DMS114 treated with DMSO at 0.1 percent for 48 hours (cell line): ENCODE data around the gene FAM8A1.

ENCODE experiments used
- DNase-seq: peaks from one replicate; lab custom pipeline; 2025; ENCODE audit not compliant: unreplicated experiment; lab: John Stamatoyannopoulos, UW

Gene FAM8A1

DNA sequence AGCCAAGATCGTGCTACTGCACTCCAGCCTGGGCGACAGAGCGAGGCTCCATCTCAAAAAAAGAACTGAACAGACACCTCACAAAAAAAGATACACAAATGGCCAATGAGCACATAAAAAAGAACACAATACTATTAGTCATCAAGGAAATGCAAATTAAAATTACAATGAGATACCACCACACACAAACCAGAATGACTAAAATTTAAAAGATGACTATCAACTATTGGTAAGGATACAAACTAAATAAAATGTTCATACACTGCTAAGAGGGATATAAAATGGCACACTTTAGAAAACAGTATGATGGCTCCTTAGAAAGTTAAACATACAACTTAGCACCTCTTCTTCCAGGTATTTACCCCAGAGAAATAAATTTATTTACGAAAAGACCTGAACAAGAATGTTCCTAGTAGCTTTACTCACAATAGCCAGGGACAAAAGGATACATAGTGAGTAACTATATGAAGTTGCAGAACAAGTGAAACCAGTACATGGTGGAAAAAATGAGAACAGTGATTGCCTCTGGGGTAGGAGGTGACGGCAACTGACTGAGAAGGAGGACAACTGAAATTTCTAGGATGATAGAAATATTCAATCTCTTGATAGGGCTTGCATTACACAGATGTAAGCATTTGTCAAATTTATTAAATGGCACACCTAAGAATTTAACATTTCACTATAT is 53.2 kb downstream of the FAM8A1 start:
- no peak for DNase-seq

DNA sequence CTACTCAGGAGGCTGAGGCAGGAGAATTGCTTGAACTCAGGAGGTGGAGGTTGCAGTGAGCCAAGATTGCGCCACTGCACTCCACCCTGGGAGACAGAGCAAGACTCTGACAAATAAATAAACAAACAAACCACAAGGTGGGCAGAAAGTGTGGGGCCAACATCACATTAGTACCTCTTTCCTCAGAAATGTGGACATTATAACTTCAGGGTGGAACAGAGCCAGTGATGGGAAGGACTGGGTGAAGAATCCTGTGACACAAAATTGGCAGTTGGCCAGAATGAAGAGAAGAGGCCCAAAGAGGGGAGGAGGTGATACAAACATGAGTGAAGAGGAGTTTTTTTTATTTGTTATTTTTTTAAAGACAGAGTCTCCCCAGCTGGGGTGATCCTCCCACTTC is 56.0 kb downstream of the FAM8A1 start:
- DNase-seq, result no peak

DNA sequence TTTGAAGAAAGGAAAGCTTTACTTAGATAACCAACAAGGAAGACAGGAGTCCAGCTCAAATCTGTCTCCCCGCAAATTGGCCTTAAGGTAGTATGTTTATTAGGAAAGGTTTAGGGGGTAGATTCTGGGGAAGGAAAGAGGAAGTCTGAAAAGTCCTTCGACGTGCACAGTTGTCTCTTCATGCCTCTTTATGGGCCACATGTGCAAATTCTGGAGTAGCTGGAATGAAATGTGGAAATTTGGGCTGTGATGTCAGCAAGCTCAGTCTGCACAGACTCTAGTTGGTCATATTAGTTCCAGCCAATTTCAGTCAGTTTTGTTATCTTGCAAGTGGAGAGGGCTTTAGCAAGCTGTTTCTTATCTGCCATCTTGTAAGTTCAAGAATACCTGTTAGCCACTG is 56.5 kb downstream of the FAM8A1 start:
- DNase-seq, result no peak
